Measurements from ENCODE around the gene ENTHD1. TPM values are rescaled to one million over a fixed set of nuclear protein-coding genes. Genes with fewer than 3 reads are reported as not detected.

The ENTHD1 gene
- total RNA-seq, 2 experiments from 2014 or later = not detected

- Histone ChIP-seq H2AFZ (ENCODE audit: low read length) (no peak overlapping the region), H3K9me3 (ENCODE audit: low read length) (no peaks in the 10 kb centered on the region), H3K9me2 (ENCODE audit: insufficient read depth, low read length) (no peaks in the 10 kb centered on the region), H3K27ac (ENCODE audit: low read depth, low read length, poor library complexity, severe bottlenecking) (no peak overlapping the region), H3K36me3 (ENCODE audit: insufficient read depth, low read length) (no peaks in the 10 kb centered on the region), H3K4me3 (ENCODE audit: low read depth, low read length, poor library complexity, severe bottlenecking) (no peak overlapping the region), H3K4me1 (ENCODE audit: insufficient read depth, low read length, poor library complexity, severe bottlenecking) (no peaks in the 10 kb centered on the region), H3K79me2 (ENCODE audit: insufficient read depth, low read depth, low read length) (no peaks in the 10 kb centered on the region), H3K4me2 (ENCODE audit: low read length) (no peak overlapping the region), H4K20me1 (ENCODE audit: insufficient read depth, low read length) (no peaks in the 10 kb centered on the region)
- intact Hi-C loops (cut with micrococcal nuclease; ENCODE audit: unreplicated experiment) = no loop called here
- DNase-seq (ENCODE audit: low spot score) = no peak
- ChIA-PET POLR2A (no interaction called here), CTCF (ENCODE audit: unreplicated experiment) (no interaction called here)
- BruUV-seq (replicated peaks) = no TSS peak
- TF ChIP-seq CTCF (conservative IDR thresholded peaks at IDR 0.05; ENCODE audit: low read length) = no peak
- no peak for TF ChIP-seq EZH2phosphoT487 (IDR thresholded peaks at IDR 0.05; ENCODE audit: borderline replicate concordance, low read depth, low read length)
Measured at GRCh38 chr22:39907047-39907446, 13.5 kb upstream of the ENTHD1 start.

GRCh38 chr22:39906207-39906606, 12.6 kb upstream of the ENTHD1 start:
- intact Hi-C loops (cut with micrococcal nuclease; ENCODE audit: unreplicated experiment) = no loop called here
- no peak overlapping the region for H3K4me3 ChIP-seq (ENCODE audit: low read depth, low read length, poor library complexity, severe bottlenecking)

GRCh38 chr22:39905687-39906086, 12.1 kb upstream of the ENTHD1 start:
- H2AFZ ChIP-seq (ENCODE audit: low read length) = no peak overlapping the region
- H3K36me3 ChIP-seq (ENCODE audit: insufficient read depth, low read length) = no peaks in the 10 kb centered on the region
- TF ChIP-seq CTCF (conservative IDR thresholded peaks at IDR 0.05; ENCODE audit: low read length) = no peak
- no peak for TF ChIP-seq EZH2phosphoT487 (IDR thresholded peaks at IDR 0.05; ENCODE audit: borderline replicate concordance, low read depth, low read length)
- H3K4me2 ChIP-seq (ENCODE audit: low read length) = no peak overlapping the region
- H3K4me1 ChIP-seq (ENCODE audit: insufficient read depth, low read length, poor library complexity, severe bottlenecking) = peaks cover 6% of the 10 kb centered on the region
- intact Hi-C loops (cut with micrococcal nuclease; ENCODE audit: unreplicated experiment) = no loop called here
- H3K9me3 ChIP-seq (ENCODE audit: low read length) = no peaks in the 10 kb centered on the region
- H4K20me1 ChIP-seq (ENCODE audit: insufficient read depth, low read length) = no peaks in the 10 kb centered on the region
- H3K4me3 ChIP-seq (ENCODE audit: low read depth, low read length, poor library complexity, severe bottlenecking) = no peak overlapping the region
- H3K9me2 ChIP-seq (ENCODE audit: insufficient read depth, low read length) = no peaks in the 10 kb centered on the region
- no peak for DNase-seq (ENCODE audit: low spot score)
- POLR2A ChIA-PET = no interaction called here
- H3K79me2 ChIP-seq (ENCODE audit: insufficient read depth, low read depth, low read length) = no peaks in the 10 kb centered on the region
- BruUV-seq (replicated peaks) = no TSS peak
- H3K27ac ChIP-seq (ENCODE audit: low read depth, low read length, poor library complexity, severe bottlenecking) = no peak overlapping the region
- CTCF ChIA-PET (ENCODE audit: unreplicated experiment) = no interaction called here

More at GRCh38 chr22:39906207-39906606, 12.6 kb upstream of the ENTHD1 start:
- Histone ChIP-seq H3K9me2 (ENCODE audit: insufficient read depth, low read length) (no peaks in the 10 kb centered on the region), H3K9me3 (ENCODE audit: low read length) (no peaks in the 10 kb centered on the region), H3K4me2 (ENCODE audit: low read length) (no peak overlapping the region), H3K27ac (ENCODE audit: low read depth, low read length, poor library complexity, severe bottlenecking) (no peak overlapping the region), H3K4me1 (ENCODE audit: insufficient read depth, low read length, poor library complexity, severe bottlenecking) (peaks cover under 1% of the 10 kb centered on the region), H4K20me1 (ENCODE audit: insufficient read depth, low read length) (no peaks in the 10 kb centered on the region), H3K79me2 (ENCODE audit: insufficient read depth, low read depth, low read length) (no peaks in the 10 kb centered on the region), H2AFZ (ENCODE audit: low read length) (no peak overlapping the region), H3K36me3 (ENCODE audit: insufficient read depth, low read length) (no peaks in the 10 kb centered on the region)
- TF ChIP-seq CTCF (conservative IDR thresholded peaks at IDR 0.05; ENCODE audit: low read length) = no peak
- ChIA-PET POLR2A (no interaction called here), CTCF (ENCODE audit: unreplicated experiment) (no interaction called here)
- no peak for DNase-seq (ENCODE audit: low spot score)
- no TSS peak for BruUV-seq (replicated peaks)
